Right lobe of liver (tissue), 4 donors: ENCODE measurements around the gene SORBS2.

ENCODE experiments used
- POLR2A ChIP-seq: fragments of 450-650 bp; IDR thresholded peaks from one replicate; pipeline ENCODE4 v1.6.1; 2017; ENCODE audit warnings: antibody characterized with exemption, mild to moderate bottlenecking
- TF ChIP-seq, protein P1 (sequence below), 4 donors: fragments of 200-600 bp in 3 of 4; fragments of 450-650 bp in 1 of 4; IDR thresholded peaks; one replicate each; pipeline versions ENCODE4 v1.5.1 to v1.8.0; 2016 to 2022; ENCODE audit warnings: antibody characterized with exemption in 4 of 4, mild to moderate bottlenecking in 2 of 4
- donor health status: DM: no; HTN: no; CAD: no.
- donor health status: DM: no; HTN: no; CAD: no.
- donor health status: DM: no; HTN: yes; CAD: no.

DNA sequence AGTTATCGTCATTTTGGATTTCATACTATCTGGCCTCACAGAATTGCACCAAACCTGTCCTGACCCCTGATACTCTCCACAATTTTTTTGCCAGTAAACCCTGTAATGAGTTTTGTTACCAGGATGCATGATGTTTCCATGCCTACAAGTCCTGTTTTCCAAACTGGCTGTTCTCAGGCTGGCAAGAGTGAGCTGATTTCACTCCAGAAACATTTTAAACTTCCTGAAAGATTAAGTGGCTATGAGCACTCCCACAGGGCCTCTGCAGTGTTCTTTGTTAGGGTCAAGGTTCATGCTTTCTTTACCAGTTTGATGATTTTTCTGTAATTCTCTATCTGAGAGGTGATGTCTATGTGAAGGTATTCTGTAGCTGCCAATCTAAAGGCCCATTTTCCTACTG lies 245.0 kb downstream of the SORBS2 start:
- TF ChIP-seq, protein P1, sequence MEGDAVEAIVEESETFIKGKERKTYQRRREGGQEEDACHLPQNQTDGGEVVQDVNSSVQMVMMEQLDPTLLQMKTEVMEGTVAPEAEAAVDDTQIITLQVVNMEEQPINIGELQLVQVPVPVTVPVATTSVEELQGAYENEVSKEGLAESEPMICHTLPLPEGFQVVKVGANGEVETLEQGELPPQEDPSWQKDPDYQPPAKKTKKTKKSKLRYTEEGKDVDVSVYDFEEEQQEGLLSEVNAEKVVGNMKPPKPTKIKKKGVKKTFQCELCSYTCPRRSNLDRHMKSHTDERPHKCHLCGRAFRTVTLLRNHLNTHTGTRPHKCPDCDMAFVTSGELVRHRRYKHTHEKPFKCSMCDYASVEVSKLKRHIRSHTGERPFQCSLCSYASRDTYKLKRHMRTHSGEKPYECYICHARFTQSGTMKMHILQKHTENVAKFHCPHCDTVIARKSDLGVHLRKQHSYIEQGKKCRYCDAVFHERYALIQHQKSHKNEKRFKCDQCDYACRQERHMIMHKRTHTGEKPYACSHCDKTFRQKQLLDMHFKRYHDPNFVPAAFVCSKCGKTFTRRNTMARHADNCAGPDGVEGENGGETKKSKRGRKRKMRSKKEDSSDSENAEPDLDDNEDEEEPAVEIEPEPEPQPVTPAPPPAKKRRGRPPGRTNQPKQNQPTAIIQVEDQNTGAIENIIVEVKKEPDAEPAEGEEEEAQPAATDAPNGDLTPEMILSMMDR (IDR thresholded peaks at IDR 0.05) = no peak
- no peak for TF ChIP-seq POLR2A
